HEK293T (cell line): ENCODE data around the gene SMYD4.

Experiments used
- ARNT ChIP-seq: fragments of 450-650 bp; IDR thresholded peaks from 2 replicates; pipeline ENCODE4 v1.6.1; 2017; ENCODE audit warnings: mild to moderate bottlenecking
- BHLHE40 ChIP-seq: fragments of 450-650 bp; IDR thresholded peaks from 2 replicates; pipeline ENCODE4 v1.6.1; 2016; ENCODE audit warnings: mild to moderate bottlenecking, moderate library complexity, borderline replicate concordance
- ELF4 ChIP-seq: fragments of 450-650 bp; IDR thresholded peaks from 2 replicates; pipeline ENCODE4 v1.6.1; 2017; ENCODE audit warnings: antibody characterized with exemption
- FOXA1 ChIP-seq: fragments of 450-650 bp; IDR thresholded peaks from 2 replicates; pipeline ENCODE4 v1.6.1; 2016; ENCODE audit warnings: mild to moderate bottlenecking
- HDGF ChIP-seq: fragments of 450-650 bp; IDR thresholded peaks from 2 replicates; pipeline ENCODE4 v1.6.1; 2017; ENCODE audit warnings: antibody characterized with exemption, borderline replicate concordance
- NFRKB ChIP-seq: fragments of 450-650 bp; IDR thresholded peaks from 2 replicates; pipeline ENCODE4 v1.6.1; 2016; ENCODE audit warnings: mild to moderate bottlenecking, moderate library complexity
- SP1 ChIP-seq: fragments of 450-650 bp; IDR thresholded peaks from 2 replicates; pipeline ENCODE4 v1.6.1; 2017
- SUZ12 ChIP-seq: fragments of 450-650 bp; IDR thresholded peaks from 2 replicates; pipeline ENCODE4 v1.6.1; 2016; ENCODE audit warnings: mild to moderate bottlenecking
- TARDBP ChIP-seq: fragments of 450-650 bp; IDR thresholded peaks from 2 replicates; pipeline ENCODE4 v1.6.1; 2016
- ZNF384 ChIP-seq: fragments of 450-650 bp; IDR thresholded peaks from 2 replicates; pipeline ENCODE4 v1.6.1; 2016

GRCh38 chr17:1762233-1762900 is 67.3 kb downstream of the SMYD4 start:
- TF ChIP-seq BHLHE40 (no peak), SP1 (no peak), ZNF384 (no peak), ELF4 (no peak), FOXA1 (no peak), ARNT (no peak), HDGF (no peak), NFRKB (no peak), TARDBP (no peak), SUZ12 (no peak)
